H1 (cell line): Measurements from ENCODE around the gene RPN2. TPM values are rescaled to one million over a fixed set of nuclear protein-coding genes. Genes with fewer than 3 reads are reported as not detected.

Experiments used
- CTCF ChIA-PET: fragments of 300-600 bp; sonication (Branson Sonifier 250); formaldehyde crosslinking; loops from one replicate; lab custom pipeline; 2021; ENCODE audit not compliant: partially characterized antibody; lab: Charles Lee
- POLR2A ChIA-PET: fragments of 300-600 bp; sonication (Branson Sonifier 250); formaldehyde crosslinking; loops from one replicate; lab custom pipeline; 2021; ENCODE audit warnings: inconsistent platforms; ENCODE audit not compliant: partially characterized antibody; lab: Charles Lee
- DNase-seq, 2 experiments: peaks; one replicate each; pipeline versions ENCODE4 v3.0.0 to v3.0.0-alpha.2; 2010 to 2022; ENCODE audit warnings: low spot score in 2 of 2, low read depth in 1 of 2, mixed read lengths in 1 of 2
- FAIRE-seq: peaks from 2 replicates; lab custom pipeline; 2011; peaks lifted over from hg19 to GRCh38; lab: Jason Lieb, UNC
- H2AFZ ChIP-seq: 2 replicates; pipeline ENCODE4 v1.8.1; 2012; ENCODE audit warnings: low read length, inconsistent platforms
- H2AK5ac ChIP-seq: 2 replicates; pipeline ENCODE4 v1.6.1; 2013; ENCODE audit warnings: low read depth, low read length
- H2BK120ac ChIP-seq: replicated peaks from 2 replicates; pipeline ENCODE3; 2013; ENCODE audit warnings: low read depth, low read length, inconsistent platforms
- H2BK12ac ChIP-seq: 2 replicates; pipeline ENCODE4 v1.6.1; 2013; ENCODE audit warnings: low read depth, low read length
- H2BK15ac ChIP-seq: 2 replicates; pipeline ENCODE4 v1.6.1; 2013; ENCODE audit warnings: low read length
- H2BK20ac ChIP-seq: 2 replicates; pipeline ENCODE4 v1.6.1; 2013; ENCODE audit warnings: low read length
- H2BK5ac ChIP-seq: 2 replicates; pipeline ENCODE4 v1.6.1; 2013; ENCODE audit warnings: low read depth, low read length
- H3K14ac ChIP-seq: 2 replicates; pipeline ENCODE4 v1.6.1; 2013; ENCODE audit warnings: inconsistent platforms; ENCODE audit not compliant: insufficient read length
- H3K18ac ChIP-seq: 2 replicates; pipeline ENCODE4 v1.6.1; 2013; ENCODE audit warnings: low read length; ENCODE audit errors: extremely low read depth
- H3K23ac ChIP-seq: 2 replicates; pipeline ENCODE4 v1.6.1; 2013; ENCODE audit warnings: inconsistent platforms; ENCODE audit not compliant: insufficient read length
- H3K23me2 ChIP-seq: 2 replicates; pipeline ENCODE4 v1.6.1; 2013; ENCODE audit warnings: low read depth, low read length
- H3K27ac ChIP-seq: 2 replicates; pipeline ENCODE4 v1.6.1; 2011; ENCODE audit warnings: low read depth, low read length, inconsistent platforms
- H3K27me3 ChIP-seq, 4 experiments: replicated peaks in 1 of 4; 1 replicate in 1 of 4; 2 replicates in 3 of 4; pipeline versions ENCODE4 v1.6.1 to v1.8.1; 2011 to 2013; ENCODE audit warnings: low read length in 3 of 4, mild to moderate bottlenecking in 3 of 4, inconsistent platforms in 2 of 4, mixed read lengths in 2 of 4, moderate library complexity in 1 of 4; ENCODE audit not compliant: control insufficient read depth in 3 of 4, insufficient read depth in 3 of 4; ENCODE audit errors: extremely low read depth in 1 of 4
- H3K36me3 ChIP-seq, 4 experiments: 2 replicates each; pipeline versions ENCODE4 v1.6.1 to v1.8.1; 2011 to 2013; ENCODE audit warnings: mild to moderate bottlenecking in 4 of 4, low read length in 3 of 4, moderate library complexity in 2 of 4, control low read depth in 1 of 4, inconsistent platforms in 1 of 4; ENCODE audit not compliant: insufficient read depth in 4 of 4, control insufficient read depth in 2 of 4
- H3K4ac ChIP-seq: replicated peaks from 2 replicates; pipeline ENCODE3; 2013; ENCODE audit warnings: low read length, low read depth, mixed read lengths, inconsistent platforms; ENCODE audit not compliant: insufficient read length
- H3K4me1 ChIP-seq, 4 experiments: replicated peaks in 1 of 4; 1 replicate in 1 of 4; 2 replicates in 3 of 4; pipeline versions ENCODE4 v1.6.1 to v1.8.1; 2011 to 2013; ENCODE audit warnings: low read length in 3 of 4, inconsistent platforms in 2 of 4, mixed read lengths in 1 of 4; ENCODE audit not compliant: insufficient read depth in 4 of 4, control insufficient read depth in 3 of 4
- H3K4me2 ChIP-seq, 2 experiments: 2 replicates each; pipeline versions ENCODE4 v1.6.1 to v1.8.1; 2011 to 2013; ENCODE audit warnings: low read depth in 2 of 2, low read length in 2 of 2, control low read depth in 1 of 2, inconsistent platforms in 1 of 2, mild to moderate bottlenecking in 1 of 2; ENCODE audit not compliant: insufficient read depth in 1 of 2
- H3K4me3 ChIP-seq, 4 experiments: fragments of 200-600, 300-600 bp in 1 of 4; sonication (generic), shearing (Covaris generic), sonication (Bioruptor Twin) in 1 of 4; 2 replicates each; pipeline versions ENCODE4 v1.5.1 to v1.8.1; 2011 to 2016; ENCODE audit warnings: low read length in 4 of 4, low read depth in 3 of 4, control low read depth in 2 of 4, inconsistent platforms in 2 of 4, mild to moderate bottlenecking in 2 of 4, mixed read lengths in 1 of 4, moderate library complexity in 1 of 4; ENCODE audit not compliant: insufficient read depth in 2 of 4; ENCODE audit errors: extremely low read depth in 1 of 4
- H3K56ac ChIP-seq: replicated peaks from 2 replicates; pipeline ENCODE3; 2013; ENCODE audit warnings: low read depth, mild to moderate bottlenecking, mixed read lengths, low read length, inconsistent platforms; ENCODE audit not compliant: insufficient read length
- H3K79me1 ChIP-seq: 2 replicates; pipeline ENCODE4 v1.6.1; 2013; ENCODE audit warnings: low read depth, low read length, control low read depth
- H3K79me2 ChIP-seq, 2 experiments: 2 replicates each; pipeline versions ENCODE4 v1.6.1 to v1.8.1; 2012 to 2013; ENCODE audit warnings: low read length in 2 of 2, mild to moderate bottlenecking in 2 of 2, inconsistent platforms in 1 of 2; ENCODE audit not compliant: insufficient read depth in 2 of 2, control insufficient read depth in 1 of 2
- H3K9ac ChIP-seq, 4 experiments: replicated peaks in 1 of 4; 1 replicate in 1 of 4; 2 replicates in 3 of 4; pipeline versions ENCODE4 v1.6.1 to v1.8.1; 2011 to 2013; ENCODE audit warnings: low read depth in 3 of 4, low read length in 3 of 4, control low read depth in 2 of 4, mild to moderate bottlenecking in 2 of 4, moderate library complexity in 2 of 4, inconsistent platforms in 1 of 4; ENCODE audit errors: extremely low read depth in 1 of 4
- H3K9me3 ChIP-seq, 2 experiments: 2 replicates each; pipeline versions ENCODE4 v1.6.1 to v1.8.1; 2012 to 2013; ENCODE audit warnings: mild to moderate bottlenecking in 2 of 2, moderate library complexity in 2 of 2, control low read depth in 1 of 2, inconsistent platforms in 1 of 2, low read depth in 1 of 2, low read length in 1 of 2, mixed read lengths in 1 of 2; ENCODE audit not compliant: insufficient read depth in 2 of 2
- H4K20me1 ChIP-seq, 2 experiments: replicated peaks in 1 of 2; 2 replicates each; pipeline versions ENCODE3 to v1.8.1; 2011 to 2013; ENCODE audit warnings: inconsistent platforms in 2 of 2, low read length in 2 of 2, mild to moderate bottlenecking in 1 of 2; ENCODE audit not compliant: insufficient read depth in 2 of 2, control insufficient read depth in 1 of 2
- H4K5ac ChIP-seq: 2 replicates; pipeline ENCODE4 v1.6.1; 2013; ENCODE audit warnings: low read length, low read depth, mixed read lengths, inconsistent platforms; ENCODE audit not compliant: insufficient read length
- H4K8ac ChIP-seq: 2 replicates; pipeline ENCODE4 v1.8.0; 2013; ENCODE audit warnings: mild to moderate bottlenecking, moderate library complexity, low read length, inconsistent platforms; ENCODE audit not compliant: insufficient read depth; ENCODE audit errors: extremely low read depth
- H4K91ac ChIP-seq: replicated peaks from 2 replicates; pipeline ENCODE3; 2013; ENCODE audit warnings: low read length, mixed read lengths, inconsistent platforms; ENCODE audit not compliant: insufficient read length
- CHD1 ChIP-seq: IDR thresholded peaks from 2 replicates; pipeline ENCODE4 v1.6.1; 2012; ENCODE audit warnings: low read depth, low read length, improper control_type of control experiment
- EZH2 ChIP-seq: fragments of 200-600 bp; sonication (generic); IDR thresholded peaks from 2 replicates; pipeline ENCODE4 v1.7.1; 2012; ENCODE audit warnings: low read depth, mild to moderate bottlenecking, moderate library complexity, low read length, inconsistent platforms; ENCODE audit not compliant: severe bottlenecking
- HDAC2 ChIP-seq, 2 experiments: fragments of 300-600 bp in 1 of 2; sonication (generic) in 1 of 2; IDR thresholded peaks; 2 replicates each; pipeline ENCODE4 v1.6.1; 2011 to 2012; ENCODE audit warnings: low read depth in 2 of 2, low read length in 2 of 2, mild to moderate bottlenecking in 2 of 2, moderate library complexity in 2 of 2, borderline replicate concordance in 1 of 2, inconsistent platforms in 1 of 2
- WGBS, 2 experiments: shearing (Covaris generic) in 1 of 2; methylation state at CpG; one replicate each; pipeline versions ENCODE4 v1.1.6 to v1.1.7; 2013 to 2015; ENCODE audit warnings: low lambda C conversion rate in 2 of 2, mixed read lengths in 2 of 2, inconsistent platforms in 1 of 2, low coverage in 1 of 2, missing lambda C conversion rate in 1 of 2; ENCODE audit not compliant: insufficient replicate concordance in 2 of 2, insufficient coverage in 1 of 2, insufficient read length in 1 of 2; ENCODE audit errors: extremely low coverage in 1 of 2, missing lambda C conversion rate in 1 of 2; 5-methylcytosine and 5-hydroxymethylcytosine counted together
- polyA plus RNA-seq, 7 experiments: library from polyadenylated mRNA; depleted of rRNA in 3 of 7; stranded (reverse) in 5 of 7; unstranded in 2 of 7; fragments of >200 nt in 5 of 7; fragments of 200-250 nt in 2 of 7; gene quantifications; 1 replicate in 5 of 7; 2 replicates in 1 of 7; 4 replicates in 1 of 7; pipeline versions ENCODE4 v1.2.1 to v1.2.3, GENCODE V29; 2011 to 2013; ENCODE audit warnings: missing spikeins in 2 of 7, mixed read lengths in 2 of 7
- total RNA-seq: library from RNA; stranded (reverse); fragmentation: NEBNext Ultra II Directional; extraction: Animal tissue kit (Norgen Biotek cat#: 25700); gene quantifications from 2 replicates; pipeline ENCODE4 v1.2.1, GENCODE V29; 2021

The RPN2 gene
- total and polyA plus RNA-seq, 2 of the 8 experiments (the other 6 are each of a cell fraction or from before 2014, with no cell fraction given), result 236 to 379 TPM

- Histone ChIP-seq H3K23me2 (no peaks in the 10 kb centered on the region), H4K8ac (0 out of 2 replicates have a peak overlapping the region, but pooled peaks have one; percentile 4), H4K5ac (no peak overlapping the region), H3K9ac (no peak overlapping the region), H3K9me3 (no peaks in the 10 kb centered on the region), H3K4me3 (no peak overlapping the region), H3K14ac (no peak overlapping the region), H4K91ac (peak overlapping the region; percentile 75), H2BK15ac (no peak overlapping the region; the same call in 1 of the 2 replicates), H3K79me2 (no peaks in the 10 kb centered on the region), H3K79me1 (no peaks in the 10 kb centered on the region), H3K56ac (no peak overlapping the region), H2AK5ac (no peak overlapping the region), H3K27me3 (no peaks in the 10 kb centered on the region), H3K4me2 (no peak overlapping the region), H4K20me1 (peaks cover 0 to 2% of the 10 kb centered on the region in 2 experiments), H3K36me3 (peaks cover 8 to 54% (median 33%) of the 10 kb centered on the region in 4 experiments; a peak in 7 of 8 replicates), H3K23ac (no peak overlapping the region), H3K4ac (peak overlapping the region; percentile 48), H3K18ac (no peak overlapping the region), H3K4me1 (peaks cover 8 to 15% (median 11%) of the 10 kb centered on the region in 4 experiments; a peak in 6 of 7 replicates), H2BK5ac (no peak overlapping the region), H2AFZ (no peak overlapping the region), H2BK20ac (no peak overlapping the region), H2BK120ac (no peak overlapping the region), H3K27ac (0 out of 2 replicates have a peak overlapping the region, but pooled peaks have one; percentile 48), H2BK12ac (no peak overlapping the region)
- FAIRE-seq (no peak), DNase-seq (no peak)
- TF ChIP-seq HDAC2 (IDR thresholded peaks at IDR 0.05; ENCODE audit: borderline replicate concordance in 1 of 2, low read depth in 2 of 2, low read length in 2 of 2), result no peak
- no peak for TF ChIP-seq EZH2
- TF ChIP-seq CHD1, result no peak
- 91% methylated on average over 8 of the region's 8 CpGs; no CpG with 5 or more reads in 1 of the 2 experiments for WGBS, 2 experiments
- CTCF ChIA-PET, result interaction anchor here (0.5 to 5.9 kb wide), 23 partner anchors 9 to 372 kb away, joined by 3 to 22 read pairs (median 4); no protein-coding TSS in a partner anchor
- POLR2A ChIA-PET, result interaction anchor here (0.9 to 4.5 kb wide), 8 partner anchors 8 to 152 kb away, joined by 3 to 15 read pairs (median 4); partner anchors contain the start of genes MROH8 and RPN2
These were observed 64.9 kb downstream of the RPN2 start for GRCh38 chr20:37243937-37244571.
